Transverse colon (tissue), 4 donors: ENCODE results near the gene PANK4.

Experiments used
- CTCF ChIP-seq, 5 experiments: fragments of 200-600 bp in 3 of 5; fragments of 450-650 bp in 2 of 5; sonication (generic) in 3 of 5; IDR thresholded peaks; 1 replicate in 2 of 5; 2 replicates in 3 of 5; pipeline ENCODE4 v1.5.1; 2016 to 2017; ENCODE audit warnings: antibody characterized with exemption in 5 of 5, inconsistent platforms in 3 of 5, mild to moderate bottlenecking in 2 of 5, moderate library complexity in 1 of 5
- POLR2AphosphoS5 ChIP-seq, 3 donors: sonication (generic); formaldehyde crosslinking; IDR thresholded peaks; one replicate each; pipeline ENCODE4 v1.6.1; 2016; ENCODE audit warnings: antibody characterized with exemption in 3 of 3

GRCh38 chr1:2459757-2460156 lies 66.6 kb downstream of the PANK4 start:
- no peak for TF ChIP-seq CTCF (IDR thresholded peaks at IDR 0.05)
- no peak for TF ChIP-seq POLR2AphosphoS5 (IDR thresholded peaks at IDR 0.05)
